ENCODE data around the gene RAMP1.

The RAMP1 gene

GRCh38 chr2:237858294-237859081, 935 bp upstream of the RAMP1 start:
- Histone ChIP-seq H2AK5ac (ENCODE audit: low read length) (no peak overlapping the region), H3K27me3 (ENCODE audit: insufficient read depth, low read length) (peaks cover 8% of the 10 kb centered on the region), H3K79me2 (ENCODE audit: control insufficient read depth, insufficient read depth, low read length, poor library complexity) (no peaks in the 10 kb centered on the region), H2AFZ (ENCODE audit: insufficient read depth, low read length, poor library complexity) (no peak overlapping the region), H2BK120ac (ENCODE audit: insufficient read depth, low read length, poor library complexity) (no peak overlapping the region), H3K14ac (ENCODE audit: low read length) (no peak overlapping the region), H3K27ac (ENCODE audit: low read depth, low read length) (no peak overlapping the region), H3K4me1 (ENCODE audit: control insufficient read depth in 1 of 2, insufficient read depth in 2 of 2, low read length in 2 of 2) (peaks cover 6 to 13% of the 10 kb centered on the region in 2 experiments), H4K8ac (ENCODE audit: low read depth, low read length) (no peak overlapping the region), H3K23ac (ENCODE audit: low read length) (no peak overlapping the region), H3K18ac (ENCODE audit: low read length) (no peak overlapping the region), H2BK12ac (ENCODE audit: low read length) (no peak overlapping the region), H4K91ac (ENCODE audit: low read depth, low read length) (no peak overlapping the region), H3K4me3 (ENCODE audit: low read depth, low read length) (no peak overlapping the region), H3K36me3 (ENCODE audit: control insufficient read depth in 1 of 2, insufficient read depth in 2 of 2, low read length in 2 of 2) (no peaks in the 10 kb centered on the region), H2BK5ac (ENCODE audit: low read depth, low read length, poor library complexity) (no peak overlapping the region), H3K79me1 (ENCODE audit: low read length) (peaks cover 8% of the 10 kb centered on the region), H3K4me2 (ENCODE audit: low read length) (peak overlapping the region; percentile 57), H3K9me3 (ENCODE audit: insufficient read depth, low read depth, low read length) (no peaks in the 10 kb centered on the region), H4K12ac (ENCODE audit: low read depth, low read length) (no peak overlapping the region), H3K9ac (ENCODE audit: low read length) (no peak overlapping the region), H3K4ac (ENCODE audit: low read depth, low read length) (no peak overlapping the region)
- DNase-seq, result peak; percentile 71 to 75
- no CpG with 5 or more reads among the region's 14 CpGs for WGBS (ENCODE audit: extremely low coverage, insufficient coverage, insufficient read length)

DNA sequence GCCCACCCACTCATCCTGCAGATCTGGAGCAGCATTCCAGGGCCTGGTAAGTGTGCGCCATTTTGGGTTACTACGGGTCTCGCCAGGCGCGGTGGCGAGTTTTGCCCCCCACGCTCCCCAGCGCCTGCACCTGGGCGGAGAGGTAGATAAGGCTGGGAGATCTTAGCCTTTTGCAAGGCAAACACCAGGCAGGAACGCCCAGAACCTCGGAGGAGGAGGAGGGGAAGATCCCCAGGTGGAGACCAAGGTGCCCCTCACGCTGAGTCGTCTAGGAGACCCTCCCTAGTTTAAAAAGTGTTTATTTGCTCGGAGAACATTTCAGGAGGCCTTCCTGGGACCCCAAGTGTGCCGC, 365 bp upstream of the RAMP1 start:
- no peak overlapping the region for H3K23ac ChIP-seq (ENCODE audit: low read length)
- WGBS (ENCODE audit: extremely low coverage, insufficient coverage, insufficient read length), result no CpG with 5 or more reads among the region's 15 CpGs

DNA sequence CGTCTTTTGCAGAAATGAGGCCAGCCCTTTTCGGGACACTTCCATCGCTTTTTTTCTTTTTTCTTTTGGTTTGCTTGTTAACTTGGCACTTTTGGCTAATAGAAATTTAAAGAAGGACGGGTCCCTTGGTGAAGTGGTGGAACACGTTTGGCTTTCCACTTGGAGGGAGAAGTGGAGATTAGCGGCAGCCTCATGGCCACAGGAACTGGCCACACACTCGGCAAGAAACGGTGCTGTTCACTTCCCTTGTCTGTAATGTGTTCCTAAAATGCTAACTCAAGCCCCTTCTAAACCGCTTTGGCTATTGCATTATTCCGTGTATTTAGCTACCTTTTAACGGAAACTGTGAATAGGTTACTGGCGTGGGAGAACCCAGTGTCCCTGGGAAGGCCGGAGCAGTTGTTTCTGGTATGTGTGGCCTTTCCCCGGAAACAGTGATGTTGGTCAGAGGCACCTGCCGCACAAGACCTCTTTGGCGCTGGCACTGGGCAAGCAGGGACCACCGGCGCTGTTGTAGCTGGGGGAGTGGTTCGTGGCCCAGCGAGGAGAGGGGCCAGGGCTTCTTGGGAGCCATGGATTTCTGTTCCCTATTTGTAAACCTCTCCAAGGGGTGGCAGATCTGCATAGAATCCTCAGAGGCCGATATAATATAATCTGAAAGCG, 981 bp downstream of the RAMP1 start:
- Histone ChIP-seq H3K18ac (ENCODE audit: low read length) (no peak overlapping the region), H3K4me3 (ENCODE audit: low read depth, low read length) (no peak overlapping the region), H3K4me1 (ENCODE audit: control insufficient read depth in 1 of 2, insufficient read depth in 2 of 2, low read length in 2 of 2) (peaks cover 22 to 30% of the 10 kb centered on the region in 2 experiments), H4K8ac (ENCODE audit: low read depth, low read length) (no peak overlapping the region), H4K12ac (ENCODE audit: low read depth, low read length) (no peak overlapping the region), H3K4me2 (ENCODE audit: low read length) (peak overlapping the region; percentile 57), H3K23ac (ENCODE audit: low read length) (peak overlapping the region; percentile 30), H3K9ac (ENCODE audit: low read length) (no peak overlapping the region), H4K91ac (ENCODE audit: low read depth, low read length) (no peak overlapping the region), H2BK12ac (ENCODE audit: low read length) (no peak overlapping the region), H3K9me3 (ENCODE audit: insufficient read depth, low read depth, low read length) (no peaks in the 10 kb centered on the region), H3K14ac (ENCODE audit: low read length) (no peak overlapping the region), H3K36me3 (ENCODE audit: control insufficient read depth in 1 of 2, insufficient read depth in 2 of 2, low read length in 2 of 2) (no peaks in the 10 kb centered on the region), H2BK120ac (ENCODE audit: insufficient read depth, low read length, poor library complexity) (no peak overlapping the region), H3K79me2 (ENCODE audit: control insufficient read depth, insufficient read depth, low read length, poor library complexity) (no peaks in the 10 kb centered on the region), H2AFZ (ENCODE audit: insufficient read depth, low read length, poor library complexity) (no peak overlapping the region), H3K27me3 (ENCODE audit: insufficient read depth, low read length) (peaks cover 8% of the 10 kb centered on the region), H2AK5ac (ENCODE audit: low read length) (no peak overlapping the region), H3K4ac (ENCODE audit: low read depth, low read length) (no peak overlapping the region), H3K79me1 (ENCODE audit: low read length) (peaks cover 22% of the 10 kb centered on the region), H2BK5ac (ENCODE audit: low read depth, low read length, poor library complexity) (no peak overlapping the region), H3K27ac (ENCODE audit: low read depth, low read length) (no peak overlapping the region)
- no CpG with 5 or more reads among the region's 22 CpGs for WGBS (ENCODE audit: extremely low coverage, insufficient coverage, insufficient read length)
- no peak for DNase-seq

More for the DNA sequence above, 365 bp upstream of the RAMP1 start:
- Histone ChIP-seq H3K36me3 (ENCODE audit: control insufficient read depth in 1 of 2, insufficient read depth in 2 of 2, low read length in 2 of 2) (no peaks in the 10 kb centered on the region), H3K27ac (ENCODE audit: low read depth, low read length) (no peak overlapping the region), H3K4me2 (ENCODE audit: low read length) (peak overlapping the region; percentile 57), H2BK5ac (ENCODE audit: low read depth, low read length, poor library complexity) (no peak overlapping the region), H3K4me1 (ENCODE audit: control insufficient read depth in 1 of 2, insufficient read depth in 2 of 2, low read length in 2 of 2) (peaks cover 12 to 19% of the 10 kb centered on the region in 2 experiments), H3K4ac (ENCODE audit: low read depth, low read length) (no peak overlapping the region), H3K9me3 (ENCODE audit: insufficient read depth, low read depth, low read length) (no peaks in the 10 kb centered on the region), H3K18ac (ENCODE audit: low read length) (no peak overlapping the region), H3K27me3 (ENCODE audit: insufficient read depth, low read length) (peaks cover 8% of the 10 kb centered on the region), H3K79me2 (ENCODE audit: control insufficient read depth, insufficient read depth, low read length, poor library complexity) (no peaks in the 10 kb centered on the region), H2AK5ac (ENCODE audit: low read length) (no peak overlapping the region), H4K91ac (ENCODE audit: low read depth, low read length) (peak overlapping the region; percentile 26), H3K9ac (ENCODE audit: low read length) (no peak overlapping the region), H4K8ac (ENCODE audit: low read depth, low read length) (no peak overlapping the region), H4K12ac (ENCODE audit: low read depth, low read length) (no peak overlapping the region), H3K79me1 (ENCODE audit: low read length) (peaks cover 11% of the 10 kb centered on the region), H3K14ac (ENCODE audit: low read length) (no peak overlapping the region), H2BK12ac (ENCODE audit: low read length) (no peak overlapping the region), H3K4me3 (ENCODE audit: low read depth, low read length) (no peak overlapping the region), H2AFZ (ENCODE audit: insufficient read depth, low read length, poor library complexity) (no peak overlapping the region), H2BK120ac (ENCODE audit: insufficient read depth, low read length, poor library complexity) (no peak overlapping the region)
- no peak for DNase-seq

DNA sequence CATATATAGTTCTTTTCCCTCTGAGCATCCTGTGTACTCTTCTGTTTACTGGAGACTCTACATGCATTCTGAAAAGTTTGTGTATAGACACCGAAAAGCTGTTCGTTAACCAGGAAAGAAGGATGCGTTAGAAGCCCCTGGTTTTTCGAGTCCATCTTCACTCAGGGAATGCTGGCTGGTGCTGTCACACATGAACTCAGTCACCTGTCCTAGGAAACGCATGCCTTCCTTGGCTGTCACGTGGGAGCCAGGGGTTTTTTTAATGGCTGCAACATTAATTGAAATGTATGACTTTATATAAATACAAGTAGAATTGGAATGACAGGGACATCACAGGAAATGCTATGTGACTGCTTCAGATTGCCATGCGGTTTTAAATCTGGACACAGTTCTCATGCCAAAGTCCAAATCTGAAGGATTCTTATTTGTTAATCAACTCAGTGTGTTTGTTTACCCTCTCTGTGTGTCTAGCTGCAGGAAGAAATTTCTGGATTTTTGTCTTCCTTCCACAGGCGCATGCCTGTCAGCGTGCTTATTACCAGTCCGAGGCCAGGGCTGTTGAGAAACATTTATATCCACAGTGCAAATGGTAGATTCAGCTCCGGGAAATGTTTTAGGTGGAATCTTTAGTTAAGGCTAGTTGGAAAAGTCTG, 2.6 kb downstream of the RAMP1 start:
- Histone ChIP-seq H2BK120ac (ENCODE audit: insufficient read depth, low read length, poor library complexity) (no peak overlapping the region), H3K9me3 (ENCODE audit: insufficient read depth, low read depth, low read length) (no peaks in the 10 kb centered on the region), H3K79me2 (ENCODE audit: control insufficient read depth, insufficient read depth, low read length, poor library complexity) (peaks cover 4% of the 10 kb centered on the region), H3K4me1 (ENCODE audit: control insufficient read depth in 1 of 2, insufficient read depth in 2 of 2, low read length in 2 of 2) (peaks cover 29 to 42% of the 10 kb centered on the region in 2 experiments), H2BK5ac (ENCODE audit: low read depth, low read length, poor library complexity) (no peak overlapping the region), H3K23ac (ENCODE audit: low read length) (no peak overlapping the region), H2BK12ac (ENCODE audit: low read length) (no peak overlapping the region), H3K9ac (ENCODE audit: low read length) (no peak overlapping the region), H3K4ac (ENCODE audit: low read depth, low read length) (no peak overlapping the region), H4K8ac (ENCODE audit: low read depth, low read length) (no peak overlapping the region), H3K27ac (ENCODE audit: low read depth, low read length) (no peak overlapping the region), H4K12ac (ENCODE audit: low read depth, low read length) (no peak overlapping the region), H3K4me3 (ENCODE audit: low read depth, low read length) (no peak overlapping the region), H3K14ac (ENCODE audit: low read length) (no peak overlapping the region), H3K79me1 (ENCODE audit: low read length) (peaks cover 36% of the 10 kb centered on the region), H3K4me2 (ENCODE audit: low read length) (no peak overlapping the region), H3K27me3 (ENCODE audit: insufficient read depth, low read length) (peaks cover 8% of the 10 kb centered on the region), H3K36me3 (ENCODE audit: control insufficient read depth in 1 of 2, insufficient read depth in 2 of 2, low read length in 2 of 2) (no peaks in the 10 kb centered on the region), H4K91ac (ENCODE audit: low read depth, low read length) (no peak overlapping the region), H2AFZ (ENCODE audit: insufficient read depth, low read length, poor library complexity) (no peak overlapping the region), H3K18ac (ENCODE audit: low read length) (no peak overlapping the region), H2AK5ac (ENCODE audit: low read length) (no peak overlapping the region)
- no peak for DNase-seq
- WGBS (ENCODE audit: extremely low coverage, insufficient coverage, insufficient read length), result no CpG with 5 or more reads among the region's 11 CpGs
